A549 (cell line): ENCODE data around the gene ACIN1. TPM values are rescaled to one million over a fixed set of nuclear protein-coding genes. Genes with fewer than 3 reads are reported as not detected.

Experiments
- CBX8 ChIP-seq: fragments of 200-600 bp; sonication (generic); IDR thresholded peaks from 2 replicates; pipeline ENCODE4 v1.6.1; 2016
- CEBPB ChIP-seq, 2 experiments: fragments of >200 bp in 1 of 2; sonication (Bioruptor Twin) in 1 of 2; formaldehyde crosslinking in 1 of 2; IDR thresholded peaks; 2 replicates each; pipeline ENCODE4 v1.6.1; 2012 to 2016
- CHD4 ChIP-seq: fragments of 200-600 bp; sonication (generic); IDR thresholded peaks from 2 replicates; pipeline ENCODE4 v1.6.1; 2016; ENCODE audit warnings: antibody characterized with exemption, mild to moderate bottlenecking, borderline replicate concordance
- EHMT2 ChIP-seq: fragments of 200-600 bp; sonication (generic); IDR thresholded peaks from 2 replicates; pipeline ENCODE4 v1.6.1; 2016; ENCODE audit warnings: antibody characterized with exemption, low read depth, mild to moderate bottlenecking, moderate library complexity
- EP300 ChIP-seq, 2 experiments: fragments of >200 bp; sonication (Bioruptor Twin); formaldehyde crosslinking; IDR thresholded peaks; 2 replicates in 1 of 2; 3 replicates in 1 of 2; pipeline ENCODE4 v1.6.1; 2016 to 2017
- ESRRA ChIP-seq: fragments of 150-350 bp; IDR thresholded peaks from 2 replicates; pipeline ENCODE4 v1.6.1; 2014; ENCODE audit warnings: mild to moderate bottlenecking, low read length, borderline replicate concordance
- FOSB ChIP-seq: fragments of 250-450 bp; sonication (Bioruptor Pico); IDR thresholded peaks from 2 replicates; pipeline ENCODE4 v1.5.0; 2020; ENCODE audit warnings: mild to moderate bottlenecking, moderate library complexity
- FOSL2 ChIP-seq, 2 experiments: fragments of 450-650 bp in 1 of 2; fragments of >200 bp in 1 of 2; sonication (Bioruptor Twin) in 1 of 2; formaldehyde crosslinking; IDR thresholded peaks; 2 replicates each; pipeline versions ENCODE4 v1.5.0 to v1.6.1; 2016 to 2020; ENCODE audit warnings: mild to moderate bottlenecking in 1 of 2, moderate library complexity in 1 of 2
- FOXS1 ChIP-seq: fragments of 250-450 bp; sonication (Bioruptor Pico); IDR thresholded peaks from 2 replicates; pipeline ENCODE4 v1.5.0; 2020; ENCODE audit warnings: mild to moderate bottlenecking, moderate library complexity
- GATA3 ChIP-seq: IDR thresholded peaks from 2 replicates; pipeline ENCODE4 v1.6.1; 2012; ENCODE audit warnings: borderline replicate concordance
- HDAC2 ChIP-seq: fragments of 200-600 bp; sonication (generic); IDR thresholded peaks from 2 replicates; pipeline ENCODE4 v1.6.1; 2016
- HOXB13 ChIP-seq: fragments of 250-450 bp; sonication (Bioruptor Pico); IDR thresholded peaks from 2 replicates; pipeline ENCODE4 v1.5.0; 2020; ENCODE audit warnings: low read depth, mild to moderate bottlenecking, moderate library complexity
- KDM1A ChIP-seq: fragments of 200-600 bp; sonication (generic); IDR thresholded peaks from 2 replicates; pipeline ENCODE4 v1.6.1; 2016; ENCODE audit warnings: low read depth, mild to moderate bottlenecking
- KDM5A ChIP-seq: fragments of 200-600 bp; sonication (generic); IDR thresholded peaks from 2 replicates; pipeline ENCODE4 v1.6.1; 2016; ENCODE audit warnings: antibody characterized with exemption, mild to moderate bottlenecking
- MAZ ChIP-seq: fragments of 150-350 bp; IDR thresholded peaks from 2 replicates; pipeline ENCODE4 v1.6.1; 2014; ENCODE audit warnings: antibody characterized with exemption, low read depth, low read length, borderline replicate concordance
- NFE2L2 ChIP-seq: fragments of 150-350 bp; conservative IDR thresholded peaks from 2 replicates; pipeline ENCODE4 v1.6.1; 2014; ENCODE audit warnings: low read length
- PHF8 ChIP-seq: fragments of 200-600 bp; sonication (generic); IDR thresholded peaks from 2 replicates; pipeline ENCODE4 v1.6.1; 2016; ENCODE audit warnings: low read depth, mild to moderate bottlenecking, antibody characterized with exemption, moderate library complexity, borderline replicate concordance
- RAD21 ChIP-seq, 2 experiments: fragments of >200 bp in 1 of 2; sonication (Bioruptor Twin) in 1 of 2; formaldehyde crosslinking in 1 of 2; IDR thresholded peaks in 1 of 2; conservative IDR thresholded peaks in 1 of 2; 2 replicates in 1 of 2; 3 replicates in 1 of 2; pipeline ENCODE4 v1.6.1; 2012 to 2018; ENCODE audit warnings: inconsistent platforms in 1 of 2
- RARB ChIP-seq: fragments of 250-450 bp; sonication (Bioruptor Pico); IDR thresholded peaks from 2 replicates; pipeline ENCODE4 v1.8.0; 2021; ENCODE audit warnings: mild to moderate bottlenecking, moderate library complexity
- SREBF2 ChIP-seq: fragments of 450-650 bp; IDR thresholded peaks from 2 replicates; pipeline ENCODE4 v1.6.1; 2014; ENCODE audit warnings: mild to moderate bottlenecking, moderate library complexity
- TP53 ChIP-seq: fragments of 250-450 bp; sonication (Bioruptor Pico); IDR thresholded peaks from 2 replicates; pipeline ENCODE4 v1.5.0; 2021; ENCODE audit warnings: mild to moderate bottlenecking, moderate library complexity
- ZSCAN20 ChIP-seq: fragments of 250-450 bp; sonication (Bioruptor Pico); IDR thresholded peaks from 2 replicates; pipeline ENCODE4 v1.8.0; 2022; ENCODE audit warnings: mild to moderate bottlenecking, moderate library complexity
- polyA plus RNA-seq, 4 experiments: library from polyadenylated mRNA; depleted of rRNA in 3 of 4; stranded (reverse); fragments of >200 nt; fragmentation: RNase III in 1 of 4; extraction: RNeasy Plus Mini Kit Qiagen cat#74134 plus additional on column Dnase treatment in 1 of 4; gene quantifications; 2 replicates in 3 of 4; 3 replicates in 1 of 4; pipeline ENCODE4 v1.2.3, GENCODE V29; 2011 to 2017
- TF ChIP-seq, protein P1 (sequence below): fragments of 200-600 bp; sonication (generic); IDR thresholded peaks from 2 replicates; pipeline ENCODE4 v1.6.1; 2016; ENCODE audit warnings: antibody characterized with exemption, mild to moderate bottlenecking, moderate library complexity
- TF ChIP-seq, protein P2 (sequence below): IDR thresholded peaks from 2 replicates; pipeline ENCODE4 v1.6.1; 2012; ENCODE audit warnings: low read depth, borderline replicate concordance
- TF ChIP-seq, protein P3 (sequence below): fragments of >200 bp; sonication (Bioruptor Twin); formaldehyde crosslinking; IDR thresholded peaks from 2 replicates; pipeline ENCODE4 v1.6.1; 2016
- TF ChIP-seq, protein P4 (sequence below): fragments of 450-650 bp; IDR thresholded peaks from 2 replicates; pipeline ENCODE4 v1.6.1; 2014; ENCODE audit warnings: antibody characterized with exemption
- TF ChIP-seq, protein P5 (sequence below): fragments of 250-450 bp; sonication (Bioruptor Pico); IDR thresholded peaks from 2 replicates; pipeline ENCODE4 v1.5.0; 2020; ENCODE audit warnings: low read depth, mild to moderate bottlenecking, moderate library complexity
- TF ChIP-seq, protein P6 (sequence below): fragments of >200 bp; sonication (Bioruptor Twin); formaldehyde crosslinking; IDR thresholded peaks from 3 replicates; pipeline ENCODE4 v1.5.1; 2016
- TF ChIP-seq, protein P7 (sequence below): fragments of 150-350 bp; IDR thresholded peaks from 2 replicates; pipeline ENCODE4 v1.6.1; 2014; ENCODE audit warnings: low read depth, mild to moderate bottlenecking, low read length
- TF ChIP-seq, protein P8 (sequence below): fragments of >200 bp; sonication (Bioruptor Twin); formaldehyde crosslinking; IDR thresholded peaks from 3 replicates; pipeline ENCODE4 v1.6.1; 2016

Gene ACIN1
- polyA plus RNA-seq, 2 of the 4 experiments (the other 2 are of a cell fraction): 140 to 147 TPM

DNA sequence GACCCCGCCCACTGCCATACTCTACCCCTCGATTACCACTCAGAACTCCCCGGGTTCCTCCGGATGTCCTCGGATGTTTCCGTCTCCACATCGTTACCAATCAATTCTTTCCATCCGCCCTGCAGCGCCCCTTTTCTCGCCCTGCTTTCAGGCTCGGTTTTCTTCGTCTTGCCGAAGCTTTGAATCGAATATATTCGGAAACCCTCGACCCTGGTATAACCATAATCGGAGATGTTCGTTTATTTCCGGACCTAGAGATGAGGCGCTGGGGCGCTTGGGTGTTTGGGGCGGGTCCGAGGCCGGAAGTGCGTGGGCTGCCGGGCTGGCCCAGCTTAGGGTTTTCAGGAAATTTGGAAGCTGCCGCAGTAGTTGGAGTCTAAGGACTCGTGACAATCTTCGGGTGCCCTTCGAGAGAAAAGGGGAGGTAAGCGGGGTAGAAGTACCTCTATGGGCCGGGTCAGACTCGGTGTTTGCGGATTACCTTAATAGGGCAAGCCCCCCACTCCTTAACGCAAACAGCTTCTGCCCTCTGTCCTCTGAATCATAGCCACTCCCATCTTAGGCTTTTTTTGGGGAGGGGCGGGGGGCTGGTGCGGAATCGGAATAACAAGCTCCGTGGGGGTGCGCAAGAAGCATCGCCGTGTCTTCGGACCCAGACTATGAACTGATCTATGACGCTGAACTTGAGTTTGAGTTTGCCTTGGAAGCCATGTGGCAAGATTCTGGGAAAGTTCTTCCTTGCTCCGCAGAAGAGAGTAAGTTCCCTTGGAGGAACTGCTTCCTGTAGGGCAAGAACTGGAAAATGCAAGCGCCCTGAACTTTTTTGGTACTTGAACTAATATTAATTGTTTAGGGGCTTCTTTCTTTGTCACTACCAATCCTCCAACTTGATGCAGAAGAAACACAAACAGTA, 516 bp upstream of the ACIN1 start, which contains the start of gene C14orf119 (continued):
- TF ChIP-seq, protein P1, sequence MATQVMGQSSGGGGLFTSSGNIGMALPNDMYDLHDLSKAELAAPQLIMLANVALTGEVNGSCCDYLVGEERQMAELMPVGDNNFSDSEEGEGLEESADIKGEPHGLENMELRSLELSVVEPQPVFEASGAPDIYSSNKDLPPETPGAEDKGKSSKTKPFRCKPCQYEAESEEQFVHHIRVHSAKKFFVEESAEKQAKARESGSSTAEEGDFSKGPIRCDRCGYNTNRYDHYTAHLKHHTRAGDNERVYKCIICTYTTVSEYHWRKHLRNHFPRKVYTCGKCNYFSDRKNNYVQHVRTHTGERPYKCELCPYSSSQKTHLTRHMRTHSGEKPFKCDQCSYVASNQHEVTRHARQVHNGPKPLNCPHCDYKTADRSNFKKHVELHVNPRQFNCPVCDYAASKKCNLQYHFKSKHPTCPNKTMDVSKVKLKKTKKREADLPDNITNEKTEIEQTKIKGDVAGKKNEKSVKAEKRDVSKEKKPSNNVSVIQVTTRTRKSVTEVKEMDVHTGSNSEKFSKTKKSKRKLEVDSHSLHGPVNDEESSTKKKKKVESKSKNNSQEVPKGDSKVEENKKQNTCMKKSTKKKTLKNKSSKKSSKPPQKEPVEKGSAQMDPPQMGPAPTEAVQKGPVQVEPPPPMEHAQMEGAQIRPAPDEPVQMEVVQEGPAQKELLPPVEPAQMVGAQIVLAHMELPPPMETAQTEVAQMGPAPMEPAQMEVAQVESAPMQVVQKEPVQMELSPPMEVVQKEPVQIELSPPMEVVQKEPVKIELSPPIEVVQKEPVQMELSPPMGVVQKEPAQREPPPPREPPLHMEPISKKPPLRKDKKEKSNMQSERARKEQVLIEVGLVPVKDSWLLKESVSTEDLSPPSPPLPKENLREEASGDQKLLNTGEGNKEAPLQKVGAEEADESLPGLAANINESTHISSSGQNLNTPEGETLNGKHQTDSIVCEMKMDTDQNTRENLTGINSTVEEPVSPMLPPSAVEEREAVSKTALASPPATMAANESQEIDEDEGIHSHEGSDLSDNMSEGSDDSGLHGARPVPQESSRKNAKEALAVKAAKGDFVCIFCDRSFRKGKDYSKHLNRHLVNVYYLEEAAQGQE: 0 out of 2 replicates have a peak, but pooled peaks have one; percentile 25
- TF ChIP-seq MAZ (no peak), KDM1A (no peak), FOXS1 (CRISPR knock-in tag) (no peak), GATA3 (no peak), EHMT2 (no peak), EP300 (IDR thresholded peaks at IDR 0.05) (no peak), RARB (no peak), FOSB (CRISPR knock-in tag) (no peak), RAD21 (conservative IDR thresholded peaks at IDR 0.05 in 1 of 2, IDR thresholded peaks at IDR 0.05 in 1 of 2) (no peak), PHF8 (peak; percentile 92), SREBF2 (no peak), CHD4 (no peak), KDM5A (no peak), HOXB13 (CRISPR knock-in tag) (no peak), FOSL2 (IDR thresholded peaks at IDR 0.05) (no peak), FOSL2 (CRISPR knock-in tag; IDR thresholded peaks at IDR 0.05) (peak; percentile 62), TP53 (no peak), ESRRA (no peak), CBX8 (no peak), CEBPB (IDR thresholded peaks at IDR 0.05) (no peak), HDAC2 (no peak), ZSCAN20 (no peak), NFE2L2 (no peak)
- TF ChIP-seq, protein P2, sequence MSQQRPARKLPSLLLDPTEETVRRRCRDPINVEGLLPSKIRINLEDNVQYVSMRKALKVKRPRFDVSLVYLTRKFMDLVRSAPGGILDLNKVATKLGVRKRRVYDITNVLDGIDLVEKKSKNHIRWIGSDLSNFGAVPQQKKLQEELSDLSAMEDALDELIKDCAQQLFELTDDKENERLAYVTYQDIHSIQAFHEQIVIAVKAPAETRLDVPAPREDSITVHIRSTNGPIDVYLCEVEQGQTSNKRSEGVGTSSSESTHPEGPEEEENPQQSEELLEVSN: no peak
- TF ChIP-seq, protein P3, sequence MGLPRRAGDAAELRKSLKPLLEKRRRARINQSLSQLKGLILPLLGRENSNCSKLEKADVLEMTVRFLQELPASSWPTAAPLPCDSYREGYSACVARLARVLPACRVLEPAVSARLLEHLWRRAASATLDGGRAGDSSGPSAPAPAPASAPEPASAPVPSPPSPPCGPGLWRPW: no peak
- TF ChIP-seq, protein P4, sequence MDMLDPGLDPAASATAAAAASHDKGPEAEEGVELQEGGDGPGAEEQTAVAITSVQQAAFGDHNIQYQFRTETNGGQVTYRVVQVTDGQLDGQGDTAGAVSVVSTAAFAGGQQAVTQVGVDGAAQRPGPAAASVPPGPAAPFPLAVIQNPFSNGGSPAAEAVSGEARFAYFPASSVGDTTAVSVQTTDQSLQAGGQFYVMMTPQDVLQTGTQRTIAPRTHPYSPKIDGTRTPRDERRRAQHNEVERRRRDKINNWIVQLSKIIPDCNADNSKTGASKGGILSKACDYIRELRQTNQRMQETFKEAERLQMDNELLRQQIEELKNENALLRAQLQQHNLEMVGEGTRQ: no peak
- TF ChIP-seq, protein P5, sequence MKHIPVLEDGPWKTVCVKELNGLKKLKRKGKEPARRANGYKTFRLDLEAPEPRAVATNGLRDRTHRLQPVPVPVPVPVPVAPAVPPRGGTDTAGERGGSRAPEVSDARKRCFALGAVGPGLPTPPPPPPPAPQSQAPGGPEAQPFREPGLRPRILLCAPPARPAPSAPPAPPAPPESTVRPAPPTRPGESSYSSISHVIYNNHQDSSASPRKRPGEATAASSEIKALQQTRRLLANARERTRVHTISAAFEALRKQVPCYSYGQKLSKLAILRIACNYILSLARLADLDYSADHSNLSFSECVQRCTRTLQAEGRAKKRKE: no peak
- TF ChIP-seq, protein P6, sequence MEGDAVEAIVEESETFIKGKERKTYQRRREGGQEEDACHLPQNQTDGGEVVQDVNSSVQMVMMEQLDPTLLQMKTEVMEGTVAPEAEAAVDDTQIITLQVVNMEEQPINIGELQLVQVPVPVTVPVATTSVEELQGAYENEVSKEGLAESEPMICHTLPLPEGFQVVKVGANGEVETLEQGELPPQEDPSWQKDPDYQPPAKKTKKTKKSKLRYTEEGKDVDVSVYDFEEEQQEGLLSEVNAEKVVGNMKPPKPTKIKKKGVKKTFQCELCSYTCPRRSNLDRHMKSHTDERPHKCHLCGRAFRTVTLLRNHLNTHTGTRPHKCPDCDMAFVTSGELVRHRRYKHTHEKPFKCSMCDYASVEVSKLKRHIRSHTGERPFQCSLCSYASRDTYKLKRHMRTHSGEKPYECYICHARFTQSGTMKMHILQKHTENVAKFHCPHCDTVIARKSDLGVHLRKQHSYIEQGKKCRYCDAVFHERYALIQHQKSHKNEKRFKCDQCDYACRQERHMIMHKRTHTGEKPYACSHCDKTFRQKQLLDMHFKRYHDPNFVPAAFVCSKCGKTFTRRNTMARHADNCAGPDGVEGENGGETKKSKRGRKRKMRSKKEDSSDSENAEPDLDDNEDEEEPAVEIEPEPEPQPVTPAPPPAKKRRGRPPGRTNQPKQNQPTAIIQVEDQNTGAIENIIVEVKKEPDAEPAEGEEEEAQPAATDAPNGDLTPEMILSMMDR: no peak
- TF ChIP-seq, protein P7, sequence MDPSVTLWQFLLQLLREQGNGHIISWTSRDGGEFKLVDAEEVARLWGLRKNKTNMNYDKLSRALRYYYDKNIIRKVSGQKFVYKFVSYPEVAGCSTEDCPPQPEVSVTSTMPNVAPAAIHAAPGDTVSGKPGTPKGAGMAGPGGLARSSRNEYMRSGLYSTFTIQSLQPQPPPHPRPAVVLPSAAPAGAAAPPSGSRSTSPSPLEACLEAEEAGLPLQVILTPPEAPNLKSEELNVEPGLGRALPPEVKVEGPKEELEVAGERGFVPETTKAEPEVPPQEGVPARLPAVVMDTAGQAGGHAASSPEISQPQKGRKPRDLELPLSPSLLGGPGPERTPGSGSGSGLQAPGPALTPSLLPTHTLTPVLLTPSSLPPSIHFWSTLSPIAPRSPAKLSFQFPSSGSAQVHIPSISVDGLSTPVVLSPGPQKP: no peak
- TF ChIP-seq, protein P8, sequence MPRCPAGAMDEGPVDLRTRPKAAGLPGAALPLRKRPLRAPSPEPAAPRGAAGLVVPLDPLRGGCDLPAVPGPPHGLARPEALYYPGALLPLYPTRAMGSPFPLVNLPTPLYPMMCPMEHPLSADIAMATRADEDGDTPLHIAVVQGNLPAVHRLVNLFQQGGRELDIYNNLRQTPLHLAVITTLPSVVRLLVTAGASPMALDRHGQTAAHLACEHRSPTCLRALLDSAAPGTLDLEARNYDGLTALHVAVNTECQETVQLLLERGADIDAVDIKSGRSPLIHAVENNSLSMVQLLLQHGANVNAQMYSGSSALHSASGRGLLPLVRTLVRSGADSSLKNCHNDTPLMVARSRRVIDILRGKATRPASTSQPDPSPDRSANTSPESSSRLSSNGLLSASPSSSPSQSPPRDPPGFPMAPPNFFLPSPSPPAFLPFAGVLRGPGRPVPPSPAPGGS: peak; percentile 79; the same call in 2 of the 3 replicates
